Measurements from ENCODE around the gene NUP210L. TPM values are rescaled to one million over a fixed set of nuclear protein-coding genes. Genes with fewer than 3 reads are reported as not detected.

Gene NUP210L
- total RNA-seq, 1 donor from 2014 or later = 2.1 TPM

DNA sequence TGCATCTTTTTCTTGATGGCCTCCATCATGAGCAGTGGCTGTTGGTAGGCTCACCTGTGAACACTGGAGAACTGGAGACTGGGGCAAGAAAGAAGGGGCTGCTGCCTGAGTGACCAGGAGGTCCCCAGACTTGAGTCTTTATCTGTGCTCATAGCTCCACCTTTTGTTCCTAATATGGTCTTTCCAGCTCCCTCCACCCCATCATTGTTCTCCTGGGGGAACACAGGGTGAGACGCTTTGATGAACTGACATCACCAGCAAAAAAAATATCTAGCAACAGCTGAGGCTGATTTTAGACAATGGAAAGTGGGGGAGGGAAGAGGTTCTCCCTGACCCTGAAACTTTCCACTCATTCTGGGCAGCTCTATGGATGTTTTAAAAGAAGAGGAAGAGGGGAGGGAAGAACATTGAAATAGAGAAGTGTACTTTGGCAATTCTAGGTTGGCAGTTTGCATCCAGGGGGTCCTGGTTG, 37.2 kb upstream of the NUP210L start, which contains the start of gene TPM3:
Gene TPM3, minus strand, starts transcription at position 111 of the 472 bp plus-strand sequence. Its CDS starts 82 bp downstream, at position 29.
- DNase-seq (no peak), ATAC-seq (no peak)
- no peaks in the 10 kb centered on the region for H3K9me3 ChIP-seq
- no peak within 1 kb of the TSS for H3K27ac ChIP-seq
- H3K4me3 ChIP-seq = no peak within 1 kb of the TSS
- TF ChIP-seq, protein P1, sequence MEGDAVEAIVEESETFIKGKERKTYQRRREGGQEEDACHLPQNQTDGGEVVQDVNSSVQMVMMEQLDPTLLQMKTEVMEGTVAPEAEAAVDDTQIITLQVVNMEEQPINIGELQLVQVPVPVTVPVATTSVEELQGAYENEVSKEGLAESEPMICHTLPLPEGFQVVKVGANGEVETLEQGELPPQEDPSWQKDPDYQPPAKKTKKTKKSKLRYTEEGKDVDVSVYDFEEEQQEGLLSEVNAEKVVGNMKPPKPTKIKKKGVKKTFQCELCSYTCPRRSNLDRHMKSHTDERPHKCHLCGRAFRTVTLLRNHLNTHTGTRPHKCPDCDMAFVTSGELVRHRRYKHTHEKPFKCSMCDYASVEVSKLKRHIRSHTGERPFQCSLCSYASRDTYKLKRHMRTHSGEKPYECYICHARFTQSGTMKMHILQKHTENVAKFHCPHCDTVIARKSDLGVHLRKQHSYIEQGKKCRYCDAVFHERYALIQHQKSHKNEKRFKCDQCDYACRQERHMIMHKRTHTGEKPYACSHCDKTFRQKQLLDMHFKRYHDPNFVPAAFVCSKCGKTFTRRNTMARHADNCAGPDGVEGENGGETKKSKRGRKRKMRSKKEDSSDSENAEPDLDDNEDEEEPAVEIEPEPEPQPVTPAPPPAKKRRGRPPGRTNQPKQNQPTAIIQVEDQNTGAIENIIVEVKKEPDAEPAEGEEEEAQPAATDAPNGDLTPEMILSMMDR (IDR thresholded peaks at IDR 0.05) = no peak
- H3K4me1 ChIP-seq = no peaks in the 10 kb centered on the region
- no peaks in the 10 kb centered on the region for H3K27me3 ChIP-seq
- intact Hi-C loops (cut with DNase I) = no loop called here
- H3K36me3 ChIP-seq = no peaks in the 10 kb centered on the region

DNA sequence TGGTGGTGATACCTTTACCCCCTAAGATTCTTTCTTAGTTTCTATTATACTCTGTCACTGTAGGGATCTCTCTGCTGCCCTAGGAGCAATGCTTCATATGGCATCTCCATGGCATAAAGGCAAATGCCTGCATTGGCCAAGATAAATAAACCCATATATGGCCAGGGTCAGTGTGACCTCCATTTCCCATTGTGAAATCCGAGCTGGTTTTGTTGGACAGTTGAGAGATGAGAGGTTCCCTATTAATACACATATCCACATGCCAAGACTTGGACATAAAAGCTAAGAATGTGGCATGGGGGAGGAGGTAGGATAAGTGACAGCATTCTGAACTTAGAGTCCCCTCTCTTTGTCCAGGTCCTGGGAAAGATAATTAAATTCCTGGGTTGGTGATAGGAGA, 35.7 kb upstream of the NUP210L start:
- Histone ChIP-seq H3K27ac (no peak overlapping the region), H3K4me1 (no peaks in the 10 kb centered on the region), H3K27me3 (no peaks in the 10 kb centered on the region), H3K36me3 (no peaks in the 10 kb centered on the region), H3K4me3 (no peak overlapping the region), H3K9me3 (no peaks in the 10 kb centered on the region)
- DNase-seq (no peak), ATAC-seq (no peak)
- intact Hi-C loops (cut with DNase I) = no loop called here
- TF ChIP-seq, protein P1 (IDR thresholded peaks at IDR 0.05) = no peak

DNA sequence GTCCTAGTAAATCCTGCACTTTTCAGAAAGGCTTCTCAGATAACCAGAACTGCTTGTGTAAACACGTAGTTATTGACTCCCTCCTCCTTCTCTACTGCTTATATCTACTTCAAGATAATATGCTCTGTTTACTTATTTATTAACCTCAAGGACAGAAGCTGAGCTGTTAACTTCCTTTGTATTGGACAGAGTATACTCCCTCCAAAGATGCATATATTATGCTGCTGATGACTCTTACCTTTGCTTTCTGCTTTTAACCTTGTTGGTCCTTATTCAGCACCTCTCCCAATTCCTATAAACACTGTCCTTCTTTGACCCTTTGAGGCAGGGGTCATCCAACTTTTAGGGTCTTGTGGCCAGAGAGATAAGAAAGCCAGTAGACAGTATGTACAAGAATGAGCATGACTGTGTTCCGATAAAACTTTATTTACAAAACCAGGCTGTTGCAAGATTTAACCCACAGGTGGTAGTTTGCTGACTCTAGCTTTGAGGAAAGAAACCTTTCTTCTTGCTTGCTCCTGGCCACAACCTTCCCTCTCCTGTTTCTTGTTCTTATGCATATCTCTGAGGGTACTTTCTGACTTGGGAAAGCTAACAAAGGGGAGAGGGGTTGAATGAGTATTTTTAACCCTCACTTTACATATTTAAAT, 32.1 kb upstream of the NUP210L start:
- ATAC-seq (no peak), DNase-seq (no peak)
- Histone ChIP-seq H3K27me3 (no peaks in the 10 kb centered on the region), H3K4me1 (peaks cover under 1% of the 10 kb centered on the region), H3K36me3 (no peaks in the 10 kb centered on the region), H3K27ac (no peak overlapping the region), H3K9me3 (no peaks in the 10 kb centered on the region), H3K4me3 (no peak overlapping the region)
- TF ChIP-seq, protein P1 (IDR thresholded peaks at IDR 0.05) = no peak
- intact Hi-C loops (cut with DNase I) = no loop called here

- no peaks in the 10 kb centered on the region for H3K27me3 ChIP-seq
- H3K4me1 ChIP-seq = peaks cover 8% of the 10 kb centered on the region
- no peak overlapping the region for H3K27ac ChIP-seq
- no peak overlapping the region for H3K4me3 ChIP-seq
- H3K9me3 ChIP-seq = no peaks in the 10 kb centered on the region
- no peaks in the 10 kb centered on the region for H3K36me3 ChIP-seq
- TF ChIP-seq, protein P1 (IDR thresholded peaks at IDR 0.05) = peak; percentile 58
- DNase-seq (peak; percentile 80), ATAC-seq (peak; percentile 40)
- intact Hi-C loops (cut with DNase I) = no loop called here
These were observed 31.3 kb upstream of the NUP210L start for GRCh38 chr1:154186177-154186576.

GRCh38 chr1:154183046-154183915, 28.4 kb upstream of the NUP210L start:
- Histone ChIP-seq H3K4me3 (peak overlapping the region; percentile 98), H3K27me3 (no peaks in the 10 kb centered on the region), H3K4me1 (peaks cover 37% of the 10 kb centered on the region), H3K9me3 (no peaks in the 10 kb centered on the region), H3K36me3 (peaks cover 5% of the 10 kb centered on the region), H3K27ac (peak overlapping the region; percentile 96)
- ATAC-seq (peak; percentile 95), DNase-seq (peak; percentile 99)
- intact Hi-C loops (cut with DNase I) = no loop called here
- TF ChIP-seq, protein P1 (IDR thresholded peaks at IDR 0.05) = no peak
